Sigmoid colon (tissue), 7 donors: ENCODE results near the gene USP32. TPM values are rescaled to one million over a fixed set of nuclear protein-coding genes. Genes with fewer than 3 reads are reported as not detected.
"Not testable (repeated sequence)": the region's sequence is repeated elsewhere in the genome, so short reads cannot be mapped to it uniquely, and the experiment has no call there.

Experiments used
- DNase-seq: peaks from one replicate; pipeline ENCODE4 v3.0.0-alpha.2; 2019
- H3K27ac ChIP-seq, 4 donors: fragments of 200-600 bp; sonication (generic); one replicate each; pipeline ENCODE4 v1.5.1; 2016 to 2019; ENCODE audit warnings: mild to moderate bottlenecking in 1 of 4
- H3K27me3 ChIP-seq, 3 donors: fragments of 200-600 bp; sonication (generic); one replicate each; pipeline ENCODE4 v1.5.1; 2019; ENCODE audit warnings: mild to moderate bottlenecking in 1 of 3
- H3K36me3 ChIP-seq, 4 donors: fragments of 200-600 bp; sonication (generic); one replicate each; pipeline ENCODE4 v1.5.1; 2016 to 2019
- H3K4me1 ChIP-seq, 4 donors: fragments of 200-600 bp; sonication (generic); one replicate each; pipeline ENCODE4 v1.5.1; 2017 to 2019
- H3K4me3 ChIP-seq, 4 donors: fragments of 200-600 bp; sonication (generic); one replicate each; pipeline ENCODE4 v1.5.1; 2017 to 2019; ENCODE audit warnings: mild to moderate bottlenecking in 2 of 4, moderate library complexity in 1 of 4
- H3K9me3 ChIP-seq, 4 donors: fragments of 200-600 bp in 3 of 4; sonication (generic) in 3 of 4; one replicate each; pipeline versions ENCODE4 v1.5.1 to v1.6.1; 2013 to 2019
- CTCF ChIP-seq, 4 experiments: fragments of 450-650 bp in 3 of 4; fragments of 200-600 bp in 1 of 4; IDR thresholded peaks; one replicate each; pipeline ENCODE4 v1.5.1; 2016 to 2019; ENCODE audit warnings: antibody characterized with exemption in 4 of 4, mild to moderate bottlenecking in 3 of 4, moderate library complexity in 2 of 4
- EP300 ChIP-seq, 4 donors: sonication (generic); formaldehyde crosslinking; IDR thresholded peaks; one replicate each; pipeline ENCODE4 v1.6.1; 2017; ENCODE audit warnings: antibody characterized with exemption in 4 of 4
- POLR2A ChIP-seq, 2 donors: fragments of 450-650 bp; IDR thresholded peaks; one replicate each; pipeline ENCODE4 v1.6.1; 2016; ENCODE audit warnings: antibody characterized with exemption in 2 of 2, mild to moderate bottlenecking in 2 of 2, moderate library complexity in 2 of 2
- POLR2AphosphoS5 ChIP-seq, 4 donors: sonication (generic); formaldehyde crosslinking; IDR thresholded peaks; one replicate each; pipeline ENCODE4 v1.6.1; 2017; ENCODE audit warnings: antibody characterized with exemption in 4 of 4
- WGBS, 2 donors: extraction: QIAGEN DNeasy Blood & Tissue Kit; methylation state at CpG; one replicate each; pipeline ENCODE4 v1.1.7; 2013; 5-methylcytosine and 5-hydroxymethylcytosine counted together
- intact Hi-C: fragments of 100-400 bp; cut with DNase I; formaldehyde crosslinking; loops from one replicate; pipeline ENCODE4 v1.15.1; 2023
- polyA plus RNA-seq, 3 donors: library from polyadenylated mRNA; stranded (reverse); fragments of 200-250 nt; gene quantifications; one replicate each; pipeline ENCODE4 v1.2.3, GENCODE V29; 2013
- total RNA-seq, 4 donors: library from RNA; depleted of rRNA; stranded (reverse); fragments of >200 nt; gene quantifications; one replicate each; pipeline ENCODE4 v1.1.0, GENCODE V29; 2016
- donor health status: healthy with polysubstance abuse.
- donor health status: Bipolar disorder and iron deficiency.
- donor health status: healthy.

Gene USP32
- total and polyA plus RNA-seq, 7 donors, result 10.6 to 50.9 (median 39.6) TPM

GRCh38 chr17:60352569-60352968 lies 39.4 kb downstream of the USP32 start:
- Histone ChIP-seq H3K27ac (no peak overlapping the region), H3K4me1 (peaks cover 0 to 23% (median 9%) of the 10 kb centered on the region in 4 donors), H3K27me3 (no peaks in the 10 kb centered on the region), H3K4me3 (no peak overlapping the region), H3K9me3 (no peaks in the 10 kb centered on the region), H3K36me3 (no peaks in the 10 kb centered on the region)
- 95 to 96% methylated on average over 4 of the region's 4 CpGs for WGBS, 2 donors
- no peak for DNase-seq
- intact Hi-C loops, result no loop called here
- TF ChIP-seq POLR2A (IDR thresholded peaks at IDR 0.05), result no peak

GRCh38 chr17:60352071-60352470 lies 39.9 kb downstream of the USP32 start:
- no peak overlapping the region for H3K4me3 ChIP-seq
- H3K27me3 ChIP-seq, result no peaks in the 10 kb centered on the region
- intact Hi-C loops, result no loop called here
- H3K9me3 ChIP-seq, result no peaks in the 10 kb centered on the region
- H3K36me3 ChIP-seq, result no peaks in the 10 kb centered on the region
- TF ChIP-seq EP300 (IDR thresholded peaks at IDR 0.05) (no peak), CTCF (IDR thresholded peaks at IDR 0.05) (no peak), POLR2AphosphoS5 (IDR thresholded peaks at IDR 0.05) (no peak), POLR2A (IDR thresholded peaks at IDR 0.05) (no peak)
- no peak overlapping the region for H3K27ac ChIP-seq
- 93 to 96% methylated on average over 3 of the region's 3 CpGs for WGBS, 2 donors
- no peak for DNase-seq
- peaks cover 0 to 18% (median 6%) of the 10 kb centered on the region in 4 donors for H3K4me1 ChIP-seq

- Histone ChIP-seq H3K36me3 (no peaks in the 10 kb centered on the region), H3K9me3 (no peaks in the 10 kb centered on the region), H3K27ac (no peak overlapping the region), H3K27me3 (no peaks in the 10 kb centered on the region), H3K4me3 (no peak overlapping the region), H3K4me1 (peaks cover 0 to 14% (median 6%) of the 10 kb centered on the region in 4 donors)
- DNase-seq, result no peak
- WGBS, 2 donors, result 89 to 95% methylated on average over 11 of the region's 11 CpGs
- no peak for TF ChIP-seq CTCF (IDR thresholded peaks at IDR 0.05)
- no peak for TF ChIP-seq POLR2A (IDR thresholded peaks at IDR 0.05)
- TF ChIP-seq POLR2AphosphoS5 (IDR thresholded peaks at IDR 0.05), result no peak
- no peak for TF ChIP-seq EP300 (IDR thresholded peaks at IDR 0.05)
- intact Hi-C loops, result no loop called here
Observed at GRCh38 chr17:60351012-60351695, 40.8 kb downstream of the USP32 start.

GRCh38 chr17:60348616-60349015 lies 43.3 kb downstream of the USP32 start:
- intact Hi-C loops, result no loop called here
- Histone ChIP-seq H3K36me3 (peaks cover 0 to 18% (median 3%) of the 10 kb centered on the region in 4 donors), H3K9me3 (no peaks in the 10 kb centered on the region), H3K4me3 (no peak overlapping the region), H3K4me1 (no peaks in the 10 kb centered on the region), H3K27ac (no peak overlapping the region), H3K27me3 (no peaks in the 10 kb centered on the region)
- no peak for DNase-seq
- WGBS, 2 donors, result 96 to 98% methylated on average over 5 of the region's 5 CpGs
- TF ChIP-seq EP300 (IDR thresholded peaks at IDR 0.05), result no peak
- TF ChIP-seq POLR2A (IDR thresholded peaks at IDR 0.05), result no peak
- TF ChIP-seq POLR2AphosphoS5 (IDR thresholded peaks at IDR 0.05), result no peak
- TF ChIP-seq CTCF (IDR thresholded peaks at IDR 0.05), result no peak

- TF ChIP-seq POLR2A (IDR thresholded peaks at IDR 0.05), result no peak
- TF ChIP-seq EP300 (IDR thresholded peaks at IDR 0.05), result no peak
- TF ChIP-seq CTCF (IDR thresholded peaks at IDR 0.05), result no peak
- TF ChIP-seq POLR2AphosphoS5 (IDR thresholded peaks at IDR 0.05), result no peak
Observed at GRCh38 chr17:60345233-60345632, 46.7 kb downstream of the USP32 start.

GRCh38 chr17:60342492-60342891 lies 49.4 kb downstream of the USP32 start:
- peaks cover 6 to 37% (median 14%) of the 10 kb centered on the region in 4 donors for H3K36me3 ChIP-seq
- H3K9me3 ChIP-seq, intact Hi-C loops, H3K4me1 ChIP-seq, DNase-seq, H3K4me3 ChIP-seq, H3K27me3 ChIP-seq, H3K27ac ChIP-seq: not testable (repeated sequence)
- WGBS, 2 donors, result 85 to 88% methylated on average over 7 of the region's 7 CpGs

More at GRCh38 chr17:60345233-60345632, 46.7 kb downstream of the USP32 start:
- 72 to 78% methylated on average over 3 of the region's 3 CpGs for WGBS, 2 donors
- Histone ChIP-seq H3K36me3 (peaks cover 6 to 37% (median 14%) of the 10 kb centered on the region in 4 donors), H3K27ac (no peak overlapping the region), H3K4me3 (no peak overlapping the region), H3K9me3 (no peaks in the 10 kb centered on the region), H3K4me1 (no peaks in the 10 kb centered on the region), H3K27me3 (no peaks in the 10 kb centered on the region)
- intact Hi-C loops, result no loop called here
- no peak for DNase-seq
